Activated naive CD8-positive, alpha-beta T cell (primary cell): ENCODE results near the gene NRTN.
"Not testable (repeated sequence)": the region's sequence is repeated elsewhere in the genome, so short reads cannot be mapped to it uniquely, and the experiment has no call there.

Experiments
- H3K27ac Mint-ChIP-seq: one replicate; pipeline ENCODE4 v1.8.0; 2021; ENCODE audit warnings: mixed read lengths
- H3K27me3 Mint-ChIP-seq: one replicate; pipeline ENCODE4 v1.8.0; 2021; ENCODE audit warnings: mixed read lengths
- H3K36me3 Mint-ChIP-seq: one replicate; pipeline ENCODE4 v1.8.0; 2021; ENCODE audit warnings: mixed read lengths
- H3K4me1 Mint-ChIP-seq: one replicate; pipeline ENCODE4 v1.8.0; 2021; ENCODE audit warnings: low read depth, mixed read lengths
- H3K4me3 Mint-ChIP-seq: one replicate; pipeline ENCODE4 v1.8.0; 2021; ENCODE audit warnings: mild to moderate bottlenecking, mixed read lengths
- H3K9me3 Mint-ChIP-seq: one replicate; pipeline ENCODE4 v1.8.0; 2021; ENCODE audit warnings: low read depth, mixed read lengths

The NRTN gene

DNA sequence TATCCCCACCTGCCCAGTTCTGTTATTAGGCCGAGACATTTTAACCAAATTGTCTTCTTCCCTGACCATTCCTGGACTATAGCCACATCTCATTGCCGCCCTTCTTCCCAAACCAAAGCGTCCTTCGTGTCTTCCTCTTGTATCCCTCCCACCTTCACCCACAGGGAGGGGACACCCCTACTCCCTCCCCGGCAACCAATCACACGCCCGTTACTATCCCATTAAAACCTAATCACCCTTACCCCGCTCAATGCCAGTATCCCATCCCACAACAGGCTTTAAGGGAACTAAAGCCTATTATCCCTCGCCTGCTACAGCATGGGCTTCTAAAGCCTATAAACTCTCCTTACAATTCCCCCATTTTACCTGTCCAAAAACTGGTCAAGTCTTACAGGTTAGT is 50.3 kb downstream of the NRTN start:
- H3K4me3 Mint-ChIP-seq, H3K4me1 Mint-ChIP-seq, H3K36me3 Mint-ChIP-seq, H3K27ac Mint-ChIP-seq, H3K27me3 Mint-ChIP-seq, H3K9me3 Mint-ChIP-seq: not testable (repeated sequence)

DNA sequence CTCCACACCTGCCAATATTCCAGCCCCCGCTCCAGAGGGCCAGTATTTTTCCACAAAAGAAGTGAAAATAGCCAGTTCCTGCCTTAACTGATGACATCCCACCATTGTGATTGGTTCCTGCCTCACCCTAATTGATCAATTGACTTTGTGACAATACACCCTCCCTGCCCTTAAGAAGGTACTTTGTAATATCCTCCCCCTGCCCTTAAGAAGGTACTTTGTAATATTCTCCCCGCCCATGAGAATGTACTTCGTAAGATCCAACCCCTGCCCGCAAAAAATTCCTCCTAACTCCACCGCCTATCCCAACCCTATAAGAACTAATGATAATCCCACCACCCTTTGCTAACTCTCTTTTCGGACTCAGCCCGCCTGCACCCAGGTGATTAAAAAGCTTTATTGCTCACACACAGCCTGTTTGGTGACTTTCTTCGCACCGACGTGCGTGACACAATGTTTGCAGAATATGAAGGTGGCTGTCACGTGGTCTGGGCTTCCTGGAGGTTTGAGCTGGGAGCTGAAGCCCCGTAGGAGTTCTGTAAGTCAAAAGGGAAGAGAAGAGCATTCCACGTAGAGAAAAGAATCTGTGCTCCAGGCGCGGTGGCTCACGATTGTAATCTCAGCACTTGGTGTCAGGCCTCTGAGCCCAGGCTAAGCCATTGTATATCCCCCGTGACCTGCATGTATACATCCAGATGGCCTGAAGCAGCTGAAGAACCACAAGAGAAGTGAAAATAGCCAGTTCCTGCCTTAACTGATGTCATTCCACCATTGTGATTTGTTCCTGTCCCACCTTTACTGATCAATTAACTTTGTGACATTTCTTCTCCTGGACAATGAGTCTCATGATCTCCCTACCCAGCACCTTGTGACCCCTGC is 52.6 kb downstream of the NRTN start:
- Mint-ChIP-seq H3K27me3 (no peaks in the 10 kb centered on the region), H3K27ac (no peak overlapping the region), H3K4me3 (no peak overlapping the region), H3K9me3 (no peaks in the 10 kb centered on the region), H3K4me1 (no peaks in the 10 kb centered on the region), H3K36me3 (no peaks in the 10 kb centered on the region)

DNA sequence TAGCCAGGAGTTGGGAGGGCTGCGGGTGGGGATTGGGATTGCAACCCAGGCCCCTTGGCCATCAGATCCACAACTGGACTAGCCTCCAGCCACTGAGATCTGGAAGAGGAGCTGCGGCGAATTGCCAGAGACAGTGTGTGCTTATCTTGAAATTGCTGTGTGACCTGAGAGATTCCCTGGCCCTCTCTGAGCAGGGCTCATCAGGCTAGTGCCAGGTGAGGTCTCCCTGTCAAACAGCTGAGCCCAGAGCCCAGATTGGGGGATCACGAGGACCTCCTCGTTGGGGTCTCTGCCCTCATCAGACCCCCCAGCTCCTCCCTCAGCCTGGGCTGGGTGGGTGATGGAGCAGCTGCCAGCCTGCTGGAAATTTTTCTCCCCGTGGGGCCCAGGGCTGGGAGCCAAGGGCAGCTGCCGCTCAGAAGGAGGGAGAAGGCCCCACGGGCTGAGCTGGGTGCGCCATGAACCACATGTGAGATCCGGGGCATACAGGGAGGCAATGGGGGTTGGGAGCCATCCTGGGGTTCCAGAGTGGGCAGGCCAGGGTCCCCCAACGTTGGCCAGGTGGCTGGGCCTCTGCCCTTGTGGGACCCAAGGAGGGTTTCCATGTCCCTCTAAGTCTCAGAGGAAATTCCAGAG is 58.3 kb downstream of the NRTN start:
- Mint-ChIP-seq H3K27me3 (no peaks in the 10 kb centered on the region), H3K4me3 (no peak overlapping the region), H3K9me3 (no peaks in the 10 kb centered on the region), H3K4me1 (no peaks in the 10 kb centered on the region), H3K27ac (no peak overlapping the region), H3K36me3 (no peaks in the 10 kb centered on the region)

DNA sequence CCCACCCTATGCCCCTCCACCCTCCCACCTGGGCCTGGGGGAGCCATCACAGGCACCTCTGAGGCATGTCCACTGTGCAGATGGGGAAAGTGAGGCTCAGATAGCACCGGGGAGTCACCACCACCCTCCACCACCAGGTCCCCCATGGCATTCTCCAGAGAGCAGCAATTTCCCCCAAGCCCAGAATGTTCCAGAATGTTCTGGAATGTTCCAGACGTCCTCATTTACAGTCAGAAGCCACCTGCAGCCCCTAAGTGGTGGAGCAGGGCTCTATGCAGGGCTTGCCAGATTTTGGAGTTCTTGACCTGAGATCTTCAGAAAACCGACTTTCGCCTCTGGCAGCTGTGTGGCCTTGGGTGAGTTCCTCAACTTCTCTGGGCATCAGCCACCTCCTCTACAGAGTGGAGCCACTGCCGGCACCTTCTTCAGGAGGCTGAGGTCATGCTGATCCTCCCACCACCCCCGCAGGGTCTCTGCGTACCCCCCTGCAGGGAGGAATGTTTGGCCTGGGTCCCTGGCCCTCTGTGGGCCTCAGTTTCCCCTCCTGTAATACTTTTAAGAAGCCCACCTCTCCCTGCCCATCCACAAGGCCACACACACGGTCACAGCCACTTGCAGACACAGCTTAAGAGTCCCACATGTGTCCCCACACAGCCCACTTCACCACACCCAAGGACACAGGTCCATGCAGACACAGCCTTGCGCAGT is 59.3 kb downstream of the NRTN start:
- Mint-ChIP-seq H3K4me1 (no peaks in the 10 kb centered on the region), H3K27me3 (no peaks in the 10 kb centered on the region), H3K4me3 (no peak overlapping the region), H3K27ac (no peak overlapping the region), H3K36me3 (no peaks in the 10 kb centered on the region), H3K9me3 (no peaks in the 10 kb centered on the region)

DNA sequence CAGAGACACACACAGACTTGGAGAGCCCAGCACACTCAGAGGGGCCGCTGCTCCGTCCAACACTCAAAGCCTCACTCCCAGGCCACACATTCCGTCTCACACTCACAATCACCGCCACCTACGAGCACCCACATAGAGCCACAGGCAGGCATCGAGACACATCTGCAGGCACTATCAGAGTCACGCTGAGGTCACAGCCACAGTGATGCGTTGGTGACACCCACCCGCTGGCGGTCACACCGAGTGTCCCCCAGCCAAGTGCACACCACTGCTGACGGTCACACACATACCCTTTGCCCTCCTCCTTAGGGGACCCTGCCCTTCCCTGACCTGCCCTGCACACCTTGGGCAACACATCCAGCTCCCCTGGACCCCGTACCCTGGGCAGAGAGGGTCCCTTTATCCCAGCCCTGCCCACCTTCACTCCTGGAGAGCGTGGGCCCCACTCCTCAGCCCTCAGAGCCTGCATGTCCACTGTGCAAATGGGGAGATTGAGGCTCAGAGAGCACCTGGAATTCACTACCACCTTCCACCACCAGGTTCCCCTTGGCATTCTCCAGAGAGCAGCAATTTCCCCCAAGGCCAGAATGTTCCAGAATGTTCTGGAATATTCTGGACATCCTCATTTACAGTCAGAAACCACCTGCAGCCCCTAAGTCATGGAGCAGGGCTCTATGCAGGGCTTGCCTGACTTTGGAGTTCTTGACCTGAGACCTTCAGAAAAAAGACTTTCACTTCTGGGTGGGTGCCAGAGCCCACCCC is 60.0 kb downstream of the NRTN start:
- Mint-ChIP-seq H3K36me3 (no peaks in the 10 kb centered on the region), H3K4me3 (no peak overlapping the region), H3K9me3 (no peaks in the 10 kb centered on the region), H3K27me3 (no peaks in the 10 kb centered on the region), H3K4me1 (no peaks in the 10 kb centered on the region), H3K27ac (no peak overlapping the region)

DNA sequence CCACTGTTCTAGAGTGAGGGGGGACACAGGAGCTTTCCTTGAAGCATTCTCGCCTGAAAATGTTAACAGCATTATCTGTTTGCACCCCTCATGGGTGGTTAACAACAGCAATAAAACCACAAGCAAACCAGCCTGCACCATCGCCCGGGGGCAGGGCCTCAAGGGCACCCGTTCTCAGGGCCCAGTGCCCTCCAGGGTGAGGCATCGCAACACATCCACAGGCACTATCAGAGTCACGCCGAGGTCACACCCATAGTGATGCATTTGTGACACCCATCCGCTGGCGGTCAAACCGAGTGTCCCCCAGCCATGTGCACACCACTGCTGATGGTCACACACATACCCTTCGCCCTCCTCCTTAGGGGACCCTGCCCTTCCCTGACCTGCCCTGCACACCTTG is 60.9 kb downstream of the NRTN start:
- H3K27me3 Mint-ChIP-seq = no peaks in the 10 kb centered on the region
- no peaks in the 10 kb centered on the region for H3K36me3 Mint-ChIP-seq
- H3K4me3 Mint-ChIP-seq = no peak overlapping the region
- H3K9me3 Mint-ChIP-seq = no peaks in the 10 kb centered on the region
- no peak overlapping the region for H3K27ac Mint-ChIP-seq
- no peaks in the 10 kb centered on the region for H3K4me1 Mint-ChIP-seq

DNA sequence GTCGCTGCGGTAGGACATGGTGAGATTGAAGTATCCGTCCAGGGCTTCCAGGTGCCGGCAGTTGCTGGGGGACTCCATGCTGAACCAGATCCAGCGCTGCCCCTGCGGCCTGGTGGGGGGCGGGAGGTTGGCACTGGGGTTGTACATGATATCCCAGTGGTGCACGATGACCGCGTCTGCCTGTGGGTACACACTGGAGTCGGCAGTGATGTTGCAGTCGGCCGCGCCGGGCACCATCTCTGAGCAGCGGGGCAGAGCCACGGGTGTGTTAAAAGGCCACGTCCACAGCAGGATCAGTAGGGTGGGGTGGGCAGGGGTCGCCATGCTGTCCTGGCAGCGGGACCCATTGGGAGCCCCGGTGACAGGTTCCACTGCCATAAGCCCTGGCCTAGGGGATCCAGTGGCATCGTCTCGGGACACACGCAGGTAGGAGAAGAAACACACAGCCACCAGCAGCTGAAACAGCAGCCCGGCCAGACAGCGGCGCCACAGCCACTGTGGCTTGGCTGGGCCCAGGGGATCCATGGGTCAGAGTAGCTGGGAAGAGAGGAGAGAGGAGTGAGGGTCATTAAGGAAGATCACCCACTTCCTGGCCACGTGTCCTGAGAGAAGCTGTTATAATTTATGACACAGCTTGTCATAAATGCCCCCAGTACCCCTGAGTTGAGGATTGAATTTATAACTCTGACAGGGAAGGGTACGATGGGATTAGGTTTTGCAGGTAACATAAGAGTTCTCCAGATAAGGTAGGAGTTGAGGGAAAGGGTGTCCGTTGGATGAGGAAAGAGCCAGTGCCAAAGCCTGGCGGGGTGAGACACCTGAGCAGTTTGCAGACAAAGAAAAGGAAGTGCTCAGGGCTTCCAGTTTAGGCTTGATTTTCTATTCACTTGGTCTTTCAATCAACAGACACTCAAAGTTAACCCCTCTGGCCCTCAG is 62.6 kb downstream of the NRTN start:
- H3K27ac Mint-ChIP-seq = no peak overlapping the region
- no peaks in the 10 kb centered on the region for H3K27me3 Mint-ChIP-seq
- no peaks in the 10 kb centered on the region for H3K9me3 Mint-ChIP-seq
- H3K4me1 Mint-ChIP-seq = no peaks in the 10 kb centered on the region
- no peaks in the 10 kb centered on the region for H3K36me3 Mint-ChIP-seq
- H3K4me3 Mint-ChIP-seq = no peak overlapping the region

DNA sequence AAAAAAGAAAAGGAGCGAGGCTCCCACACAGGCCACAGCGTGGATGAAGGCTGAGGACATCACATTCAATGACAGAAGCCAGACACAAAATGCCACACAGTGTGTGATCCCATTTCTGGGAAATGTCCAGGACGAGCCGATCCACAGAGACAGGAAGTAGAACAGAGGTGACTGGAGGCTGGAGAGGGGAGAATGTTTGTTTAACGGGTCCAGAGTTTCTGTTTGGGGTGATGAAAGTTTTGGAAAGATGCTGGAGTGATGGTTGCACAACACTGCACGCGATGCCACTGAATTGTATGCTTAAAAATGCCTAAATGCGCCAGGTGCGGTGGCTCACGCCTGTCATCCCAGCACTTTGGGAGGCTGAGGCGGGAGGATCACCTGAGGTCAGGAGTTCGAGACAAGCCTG is 66.1 kb downstream of the NRTN start:
- Mint-ChIP-seq H3K4me1 (no peaks in the 10 kb centered on the region), H3K27me3 (peaks cover 2% of the 10 kb centered on the region), H3K36me3 (no peaks in the 10 kb centered on the region), H3K4me3 (no peak overlapping the region), H3K27ac (no peak overlapping the region), H3K9me3 (no peaks in the 10 kb centered on the region)

DNA sequence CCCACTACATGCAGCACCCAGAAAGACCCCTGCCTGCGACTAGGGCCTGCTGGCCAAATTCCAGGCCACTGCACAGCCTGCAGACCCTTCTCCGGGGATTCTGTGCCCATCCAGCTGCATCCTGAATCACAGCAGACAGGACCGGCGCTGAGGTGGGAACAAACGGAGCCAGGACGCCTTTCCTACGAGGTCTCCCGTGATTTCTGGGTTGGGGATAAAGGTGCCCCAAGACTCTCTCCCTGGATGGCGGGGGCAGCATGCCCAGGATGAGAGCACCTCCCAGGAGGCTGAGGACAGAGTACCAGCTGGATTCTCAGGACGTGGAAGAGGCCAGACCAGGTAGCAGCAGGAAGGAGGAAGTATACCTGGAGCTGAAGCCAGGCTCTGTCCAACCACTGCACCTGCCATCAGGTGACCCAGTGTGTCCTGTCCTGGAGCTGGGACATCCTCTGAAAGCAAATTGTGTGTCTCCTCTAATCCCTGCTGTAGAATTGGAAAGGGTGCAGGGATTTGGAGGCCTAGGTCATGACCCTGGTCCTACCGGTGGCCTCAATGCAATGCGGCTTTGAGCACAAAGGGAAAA is 68.8 kb downstream of the NRTN start:
- Mint-ChIP-seq H3K4me1 (no peaks in the 10 kb centered on the region), H3K9me3 (no peaks in the 10 kb centered on the region), H3K36me3 (no peaks in the 10 kb centered on the region)

DNA sequence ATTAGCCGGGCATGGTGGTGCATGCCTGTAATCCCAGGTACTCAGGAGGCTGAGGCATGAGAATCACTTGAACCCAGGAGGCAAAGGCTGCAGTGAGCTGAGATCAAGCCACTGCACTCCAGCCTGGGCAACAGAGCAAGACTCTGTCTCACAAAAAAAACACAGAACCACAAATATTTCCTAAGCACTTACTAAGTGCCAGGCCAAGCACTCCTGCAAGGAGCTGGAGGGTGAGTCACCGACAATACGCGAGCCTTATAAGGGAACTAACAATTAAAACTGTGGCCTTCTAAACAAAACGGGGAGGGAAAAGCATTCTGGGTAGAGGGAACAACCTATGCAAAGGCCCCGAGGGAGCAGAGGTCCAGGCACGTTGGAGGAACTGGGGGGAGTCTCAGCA is 69.6 kb downstream of the NRTN start:
- not testable (repeated sequence) for H3K9me3 Mint-ChIP-seq, H3K4me1 Mint-ChIP-seq, H3K27me3 Mint-ChIP-seq, H3K4me3 Mint-ChIP-seq, H3K27ac Mint-ChIP-seq, H3K36me3 Mint-ChIP-seq

More for the DNA sequence above, 68.8 kb downstream of the NRTN start:
- peaks cover 6% of the 10 kb centered on the region for H3K27me3 Mint-ChIP-seq
- H3K4me3 Mint-ChIP-seq = no peak overlapping the region
- H3K27ac Mint-ChIP-seq = no peak overlapping the region

DNA sequence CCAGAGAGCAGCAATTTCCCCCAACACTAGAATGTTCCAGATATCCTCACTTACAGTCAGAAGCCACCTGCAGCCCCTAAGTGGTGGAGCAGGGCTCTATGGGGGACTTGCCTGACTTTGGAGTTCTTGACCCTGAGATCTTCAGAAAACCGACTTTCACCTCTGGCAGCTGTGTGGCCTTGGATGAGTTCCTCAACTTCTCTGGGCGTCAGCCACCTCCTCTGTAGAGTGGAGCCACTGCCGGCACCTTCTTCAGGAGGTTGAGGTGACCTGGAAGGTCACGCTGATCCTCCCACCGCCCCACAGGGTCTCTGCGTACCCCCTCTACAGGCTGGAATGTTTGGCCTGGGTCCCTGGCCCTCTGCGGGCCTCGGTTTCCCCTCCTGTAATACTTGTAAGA is 72.6 kb downstream of the NRTN start:
- H3K4me1 Mint-ChIP-seq = no peaks in the 10 kb centered on the region
- H3K27me3 Mint-ChIP-seq = peaks cover 6% of the 10 kb centered on the region
- no peak overlapping the region for H3K27ac Mint-ChIP-seq
- no peaks in the 10 kb centered on the region for H3K36me3 Mint-ChIP-seq
- no peak overlapping the region for H3K4me3 Mint-ChIP-seq
- no peaks in the 10 kb centered on the region for H3K9me3 Mint-ChIP-seq

DNA sequence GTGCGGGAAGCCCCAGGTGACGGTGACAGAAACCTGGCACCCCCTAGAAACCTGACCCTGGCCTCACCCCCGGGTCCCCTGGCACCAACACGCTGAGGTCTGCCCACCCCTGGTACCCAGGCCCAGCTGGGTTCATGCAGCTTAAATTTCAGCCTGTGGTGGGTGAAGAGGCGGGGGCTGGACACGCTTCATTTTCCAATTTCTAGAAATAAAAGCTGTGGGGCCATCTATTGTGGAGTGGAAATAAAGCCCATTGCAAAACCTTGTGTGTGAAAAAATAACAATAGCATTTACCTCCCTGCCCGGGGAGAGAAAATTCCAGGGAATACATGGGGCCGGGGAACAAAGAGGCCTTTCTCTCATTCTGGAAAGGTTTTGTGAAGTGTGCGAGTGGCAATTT is 73.0 kb downstream of the NRTN start:
- Mint-ChIP-seq H3K4me1 (no peaks in the 10 kb centered on the region), H3K27me3 (peaks cover 8% of the 10 kb centered on the region), H3K9me3 (no peaks in the 10 kb centered on the region), H3K4me3 (no peak overlapping the region), H3K36me3 (no peaks in the 10 kb centered on the region), H3K27ac (no peak overlapping the region)
